Measurements from ENCODE around the gene RARB.

The RARB gene

GRCh38 chr3:25427942-25428788 is at the start of gene RARB:
TSS of gene RARB (plus strand) at chr3:25428263. CDS start at chr3:25428732, 469 bp downstream.
- peak; percentile 76 for DNase-seq (ENCODE audit: low spot score)

- no peak for DNase-seq (ENCODE audit: low spot score)
These were observed 49.2 kb upstream of the RARB start for GRCh38 chr3:25378786-25379311.

- no peak for DNase-seq (ENCODE audit: low spot score)
These were observed 47.8 kb upstream of the RARB start for GRCh38 chr3:25380222-25380739.

DNA sequence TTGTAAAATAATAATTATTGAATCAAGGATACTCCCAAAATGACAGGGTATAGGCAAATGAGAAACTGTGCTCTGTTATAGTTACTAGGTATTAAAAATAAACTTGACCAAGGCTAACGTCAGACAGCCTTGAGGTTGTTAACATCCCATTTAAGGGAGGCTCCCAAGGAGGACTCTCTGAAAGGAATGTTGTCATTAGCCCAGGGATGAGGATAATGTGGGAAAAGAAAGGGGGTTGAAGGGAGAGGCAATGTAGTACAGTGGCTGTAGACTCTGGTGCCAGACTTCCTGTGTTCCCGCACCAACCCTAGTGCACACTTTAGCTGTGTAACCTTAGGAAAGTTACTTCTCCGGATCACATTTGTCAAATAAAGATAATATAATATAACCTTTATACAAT is 47.0 kb upstream of the RARB start:
- no peak for DNase-seq (ENCODE audit: low spot score)

- DNase-seq (ENCODE audit: low spot score), result no peak
These were observed 43.6 kb upstream of the RARB start for GRCh38 chr3:25384471-25384870.

- DNase-seq (ENCODE audit: low spot score), result no peak
These were observed 42.1 kb upstream of the RARB start for GRCh38 chr3:25385807-25386460.

DNA sequence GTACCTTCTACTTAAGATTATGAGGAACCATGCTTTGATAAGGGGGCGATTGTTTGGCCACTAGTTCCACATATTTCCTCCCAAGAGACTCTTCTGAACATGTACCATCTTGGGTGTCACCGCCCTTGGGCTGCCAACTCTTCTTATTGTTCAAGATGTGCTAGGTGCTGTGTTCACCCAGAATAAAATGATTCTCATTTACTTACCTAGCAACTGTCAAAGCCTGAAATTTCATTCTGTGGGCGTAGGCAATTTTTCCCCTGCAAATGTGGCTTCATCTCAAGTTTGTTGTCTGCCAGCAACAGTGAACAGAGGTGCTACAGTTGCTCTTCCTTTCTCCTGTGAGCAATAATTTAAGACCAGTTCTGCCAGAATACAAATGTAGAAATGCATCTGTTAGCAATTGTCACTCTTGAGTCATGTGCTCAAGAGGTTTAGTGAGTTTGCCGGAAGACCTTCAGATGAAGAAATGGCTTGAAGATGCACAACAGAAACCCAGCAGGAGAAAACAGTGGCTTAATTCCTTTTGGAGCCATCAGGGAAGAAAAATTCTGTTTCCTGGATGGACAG is 41.3 kb upstream of the RARB start:
- peak; percentile 13 for DNase-seq (ENCODE audit: low spot score)

- DNase-seq (ENCODE audit: low spot score), result no peak
These were observed 37.5 kb upstream of the RARB start for GRCh38 chr3:25390605-25391004.

- DNase-seq (ENCODE audit: low spot score), result no peak
These were observed 31.8 kb upstream of the RARB start for GRCh38 chr3:25396251-25396650.

DNA sequence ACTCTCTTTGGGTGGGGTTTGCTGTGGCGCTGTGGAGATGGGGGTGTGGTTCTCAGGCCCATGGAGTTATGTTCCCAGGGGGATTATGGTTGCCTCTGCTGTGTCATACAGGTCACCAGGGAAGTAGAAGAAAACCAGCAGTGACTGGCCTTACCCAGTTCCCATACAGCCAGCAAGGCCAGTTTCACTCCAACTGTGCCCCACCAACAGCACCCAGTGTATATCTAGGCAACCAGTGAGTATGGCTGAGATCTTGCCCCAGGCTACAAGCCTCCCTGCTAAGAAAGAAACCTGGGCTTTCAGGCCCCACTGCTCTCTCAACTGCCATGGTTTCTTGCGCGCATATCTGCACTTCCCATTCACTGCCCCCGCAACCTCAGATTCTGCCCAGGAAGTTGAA is 31.4 kb upstream of the RARB start:
- no peak for DNase-seq (ENCODE audit: low spot score)

DNA sequence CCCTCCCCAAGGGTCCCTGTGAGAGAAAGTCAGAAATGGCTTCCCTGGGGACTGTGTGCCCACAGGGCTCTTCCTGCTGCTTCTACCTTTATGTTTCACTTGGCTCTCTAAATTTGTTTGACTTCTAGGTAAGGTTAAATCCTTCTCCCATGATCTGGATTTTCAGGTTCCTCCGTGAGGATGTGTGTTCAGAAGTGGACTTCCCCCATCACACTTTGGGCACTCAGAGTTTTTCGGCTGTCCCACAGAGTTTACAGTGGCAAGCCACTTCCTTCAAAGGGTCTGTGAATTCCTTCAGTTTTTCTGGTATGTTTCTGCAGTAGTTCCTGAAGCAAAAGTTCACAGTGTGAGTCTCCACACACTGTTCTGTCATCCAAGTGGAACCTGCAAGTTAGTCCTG is 30.9 kb upstream of the RARB start:
- DNase-seq (ENCODE audit: low spot score), result no peak

GRCh38 chr3:25400587-25400986 is 27.5 kb upstream of the RARB start:
- DNase-seq (ENCODE audit: low spot score), result no peak

DNA sequence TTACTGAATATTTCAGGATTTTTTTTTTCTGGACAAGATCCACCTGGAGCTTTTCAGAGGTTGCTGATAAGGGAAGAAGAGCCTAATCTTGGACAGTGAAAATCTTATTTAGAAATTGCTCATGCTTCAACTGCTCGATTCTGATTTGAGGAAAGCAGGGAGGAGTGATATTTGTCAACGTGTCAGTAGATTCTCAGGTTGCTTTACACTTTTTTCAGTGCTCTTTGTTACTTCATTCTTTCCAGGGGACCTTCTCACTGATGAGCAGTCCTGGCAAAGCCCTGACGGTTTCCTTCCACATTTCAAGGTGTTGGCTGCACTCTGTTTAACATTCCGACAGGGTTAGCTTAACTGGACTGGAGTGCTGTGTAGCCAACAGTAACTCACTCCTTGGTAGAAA is 24.1 kb upstream of the RARB start:
- DNase-seq (ENCODE audit: low spot score), result no peak

DNA sequence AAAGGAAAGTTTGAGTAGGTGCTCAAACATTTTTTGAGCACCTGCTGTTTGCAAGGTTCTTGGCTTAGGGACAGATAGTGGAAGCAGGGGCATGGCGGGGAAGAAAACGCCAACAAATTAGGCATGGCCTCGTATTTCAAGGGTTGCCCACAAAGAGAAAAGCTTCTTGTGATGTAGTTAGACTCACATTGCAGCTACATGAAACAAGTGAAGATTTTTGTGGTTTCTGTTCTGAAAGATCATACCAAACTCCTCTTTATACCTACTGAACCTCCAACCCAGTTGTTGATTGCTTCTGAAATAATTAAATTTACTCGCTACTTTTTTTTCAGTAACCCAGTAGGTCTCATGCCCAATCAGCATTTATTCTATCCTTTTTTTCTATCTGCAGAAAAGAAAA is 23.5 kb upstream of the RARB start:
- no peak for DNase-seq (ENCODE audit: low spot score)

- DNase-seq (ENCODE audit: low spot score), result no peak
These were observed 22.7 kb upstream of the RARB start for GRCh38 chr3:25405335-25405734.

DNA sequence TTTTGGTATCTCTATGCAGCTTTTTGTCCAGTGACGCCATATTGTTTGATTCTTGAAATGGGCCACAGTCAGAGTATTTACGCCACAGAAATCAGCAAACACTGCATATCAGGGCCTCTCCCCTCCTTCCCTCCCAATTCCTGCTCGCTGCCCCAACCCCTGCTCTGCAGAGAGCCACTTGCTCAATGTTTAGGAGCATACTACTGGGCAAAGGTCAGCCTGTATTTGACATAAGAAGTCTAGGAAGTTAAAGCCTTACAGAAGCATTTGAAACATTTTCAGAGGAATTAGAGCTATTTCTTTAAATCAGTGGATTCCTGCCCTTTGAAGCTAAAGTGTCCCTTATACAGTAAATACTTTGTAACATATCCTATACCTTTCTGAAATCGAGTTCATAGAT is 17.4 kb upstream of the RARB start:
- no peak for DNase-seq (ENCODE audit: low spot score)

DNA sequence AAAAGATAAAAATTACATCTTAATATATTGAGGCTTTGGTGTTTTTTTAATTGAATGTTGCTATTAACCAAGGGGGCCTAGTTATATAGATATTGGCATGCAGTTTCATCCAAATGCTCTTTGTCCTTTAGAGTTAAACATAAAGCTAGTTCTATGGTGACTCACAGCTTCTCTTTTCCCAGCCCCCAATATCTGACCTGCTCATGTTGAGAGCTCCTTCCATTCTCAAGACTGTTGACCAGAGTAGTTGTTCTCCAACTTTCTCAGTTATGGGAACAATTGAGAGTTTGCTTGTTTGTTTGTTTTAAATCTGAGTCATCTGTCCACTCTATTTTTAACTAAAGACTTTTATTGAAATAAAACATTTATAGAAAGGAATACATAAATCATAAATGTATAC is 15.8 kb upstream of the RARB start:
- DNase-seq (ENCODE audit: low spot score), result no peak

GRCh38 chr3:25416176-25416575 is 11.9 kb upstream of the RARB start:
- DNase-seq (ENCODE audit: low spot score), result no peak

DNA sequence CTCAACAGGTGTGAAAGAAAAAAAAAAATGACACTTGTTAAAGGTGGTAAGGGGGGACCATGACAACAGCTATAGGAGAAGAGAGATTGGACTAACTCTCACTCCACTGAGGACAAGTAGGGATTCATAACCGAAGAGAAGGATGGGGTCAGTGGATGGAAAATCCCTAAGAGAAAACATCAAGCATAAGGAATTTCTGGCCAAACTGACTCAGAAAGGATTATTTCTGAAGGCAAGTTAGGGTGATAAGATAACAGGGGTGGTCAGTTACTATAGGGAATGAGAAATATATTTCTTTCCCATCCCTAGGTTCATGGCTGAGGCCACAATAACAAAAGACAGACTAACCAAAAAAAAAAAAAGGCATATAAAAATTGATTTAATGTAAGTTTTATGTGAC is 9.5 kb upstream of the RARB start:
- DNase-seq (ENCODE audit: low spot score), result no peak

DNA sequence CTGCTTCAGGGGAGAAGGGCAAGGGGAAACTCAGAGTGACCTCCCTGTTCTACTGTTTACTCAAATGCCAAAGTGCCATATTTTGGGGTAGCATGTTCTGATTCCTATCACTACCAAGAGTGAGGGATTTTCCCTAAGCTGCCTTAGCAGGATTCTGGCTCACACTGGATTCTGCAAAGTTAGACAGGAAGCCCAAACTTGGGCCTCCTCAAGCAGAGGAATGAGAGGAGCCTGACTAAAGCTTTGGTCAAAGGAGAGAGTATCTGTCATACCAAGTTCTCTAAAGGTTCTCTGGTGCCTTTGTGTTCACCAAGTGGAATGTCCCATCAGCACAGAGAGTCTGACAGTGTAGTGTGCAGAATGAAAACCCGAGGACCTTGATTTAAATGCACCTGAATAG is 8.8 kb upstream of the RARB start:
- no peak for DNase-seq (ENCODE audit: low spot score)

- DNase-seq (ENCODE audit: low spot score), result no peak
These were observed 7.9 kb upstream of the RARB start for GRCh38 chr3:25420147-25420546.

- DNase-seq (ENCODE audit: low spot score), result no peak
These were observed 7.2 kb upstream of the RARB start for GRCh38 chr3:25420885-25421284.

- DNase-seq (ENCODE audit: low spot score), result no peak
These were observed 6.3 kb upstream of the RARB start for GRCh38 chr3:25421747-25422146.

All from Ammon's horn (tissue), 1 donor.